SK-N-SH (cell line): ENCODE results near the gene DCUN1D3.

Experiments used
- CHD2 ChIP-seq: fragments of 150-350 bp; IDR thresholded peaks from 2 replicates; pipeline ENCODE4 v1.6.1; 2018; ENCODE audit warnings: low read length; ENCODE audit not compliant: partially characterized antibody
- CTCF ChIP-seq: fragments of 200-600 bp; sonication (generic); IDR thresholded peaks from 2 replicates; pipeline ENCODE4 v1.6.1; 2017; ENCODE audit warnings: antibody characterized with exemption, mild to moderate bottlenecking, moderate library complexity
- ELF1 ChIP-seq: IDR thresholded peaks from 2 replicates; pipeline ENCODE4 v1.4.0; 2012
- FOXM1 ChIP-seq: IDR thresholded peaks from 2 replicates; pipeline ENCODE4 v1.4.0; 2012; ENCODE audit warnings: low read depth, mild to moderate bottlenecking
- IRF3 ChIP-seq: fragments of 150-350 bp; IDR thresholded peaks from 2 replicates; pipeline ENCODE4 v1.6.1; 2016; ENCODE audit warnings: mild to moderate bottlenecking, low read depth, low read length
- MXI1 ChIP-seq: IDR thresholded peaks from 2 replicates; pipeline ENCODE4 v1.6.1; 2012; ENCODE audit warnings: mild to moderate bottlenecking, low read depth, low read length, improper control_type of control experiment
- NRF1 ChIP-seq: IDR thresholded peaks from 2 replicates; pipeline ENCODE4 v1.6.1; 2012; ENCODE audit warnings: low read depth, mild to moderate bottlenecking, low read length
- PBX3 ChIP-seq: IDR thresholded peaks from 2 replicates; pipeline ENCODE4; 2012
- POLR2AphosphoS5 ChIP-seq: IDR thresholded peaks from 2 replicates; pipeline ENCODE4 v1.6.1; 2012; ENCODE audit warnings: low read depth, low read length
- RXRA ChIP-seq: IDR thresholded peaks from 2 replicates; pipeline ENCODE4 v1.4.0; 2012; ENCODE audit warnings: low read depth, mild to moderate bottlenecking, borderline replicate concordance
- SIN3A ChIP-seq: IDR thresholded peaks from 2 replicates; pipeline ENCODE4 v1.6.1; 2012; ENCODE audit warnings: low read depth, mild to moderate bottlenecking, low read length, moderate library complexity, borderline replicate concordance
- SMC3 ChIP-seq: IDR thresholded peaks from 2 replicates; pipeline ENCODE4 v1.6.1; 2012; ENCODE audit warnings: low read depth, low read length, improper control_type of control experiment
- USF2 ChIP-seq: fragments of 150-350 bp; IDR thresholded peaks from 2 replicates; pipeline ENCODE4 v1.6.1; 2017; ENCODE audit warnings: antibody characterized with exemption, low read length, low read depth, borderline replicate concordance

- TF ChIP-seq RXRA (no peak), PBX3 (no peak), CTCF (no peak), CHD2 (no peak), FOXM1 (no peak), NRF1 (no peak), ELF1 (no peak), SMC3 (no peak), MXI1 (no peak), USF2 (no peak), SIN3A (no peak), IRF3 (no peak), POLR2AphosphoS5 (no peak)
Observed at GRCh38 chr16:20923876-20924275, 23.7 kb upstream of the DCUN1D3 start.
